ENCODE measurements around the gene SCG2.
"Not testable (repeated sequence)": the region's sequence is repeated elsewhere in the genome, so short reads cannot be mapped to it uniquely, and the experiment has no call there.

Gene SCG2

GRCh38 chr2:223612501-223612900 is 10.3 kb upstream of the SCG2 start:
- no peak for DNase-seq (ENCODE audit: low spot score)

- no peak for DNase-seq (ENCODE audit: low spot score)
These were observed 8.9 kb upstream of the SCG2 start for GRCh38 chr2:223611061-223611460.

GRCh38 chr2:223607476-223607875 is 5.3 kb upstream of the SCG2 start:
- DNase-seq (ENCODE audit: low spot score), result no peak

- DNase-seq (ENCODE audit: low spot score), result no peak
These were observed 4.8 kb upstream of the SCG2 start for GRCh38 chr2:223606946-223607345.

- no peak for DNase-seq (ENCODE audit: low spot score)
These were observed 2.1 kb upstream of the SCG2 start for GRCh38 chr2:223604231-223604630.

GRCh38 chr2:223602972-223603371 is 811 bp upstream of the SCG2 start:
- no peak for DNase-seq (ENCODE audit: low spot score)

GRCh38 chr2:223601018-223601417 is 1.1 kb downstream of the SCG2 start:
- no peak for DNase-seq (ENCODE audit: low spot score)

- no peak for DNase-seq (ENCODE audit: low spot score)
These were observed 2.4 kb downstream of the SCG2 start for GRCh38 chr2:223599640-223600380.

GRCh38 chr2:223598994-223599639 is 3.0 kb downstream of the SCG2 start:
- DNase-seq (ENCODE audit: low spot score), result no peak

GRCh38 chr2:223597076-223597475 is 5.1 kb downstream of the SCG2 start:
- DNase-seq (ENCODE audit: low spot score), result no peak

- no peak for DNase-seq (ENCODE audit: low spot score)
These were observed 6.0 kb downstream of the SCG2 start for GRCh38 chr2:223596208-223596607.

- no peak for DNase-seq (ENCODE audit: low spot score)
These were observed 7.3 kb downstream of the SCG2 start for GRCh38 chr2:223594831-223595230.

GRCh38 chr2:223594259-223594658 is 7.9 kb downstream of the SCG2 start:
- no peak for DNase-seq (ENCODE audit: low spot score)

- DNase-seq (ENCODE audit: low spot score), result not testable (repeated sequence)
These were observed 9.5 kb downstream of the SCG2 start for GRCh38 chr2:223592689-223593088.

- DNase-seq (ENCODE audit: low spot score), result no peak
These were observed 10.6 kb downstream of the SCG2 start for GRCh38 chr2:223591596-223591995.

- DNase-seq (ENCODE audit: low spot score), result no peak
These were observed 11.2 kb downstream of the SCG2 start for GRCh38 chr2:223590964-223591363.

- DNase-seq (ENCODE audit: low spot score), result no peak
These were observed 12.3 kb downstream of the SCG2 start for GRCh38 chr2:223589901-223590300.

GRCh38 chr2:223588251-223588650 is 13.9 kb downstream of the SCG2 start:
- no peak for DNase-seq (ENCODE audit: low spot score)

GRCh38 chr2:223587301-223587700 is 14.9 kb downstream of the SCG2 start:
- no peak for DNase-seq (ENCODE audit: low spot score)

GRCh38 chr2:223586261-223586660 is 15.9 kb downstream of the SCG2 start:
- no peak for DNase-seq (ENCODE audit: low spot score)

- no peak for DNase-seq (ENCODE audit: low spot score)
These were observed 16.5 kb downstream of the SCG2 start for GRCh38 chr2:223585666-223586065.

GRCh38 chr2:223582001-223582400 is 20.2 kb downstream of the SCG2 start:
- DNase-seq (ENCODE audit: low spot score), result no peak

- no peak for DNase-seq (ENCODE audit: low spot score)
These were observed 21.2 kb downstream of the SCG2 start for GRCh38 chr2:223580951-223581350.

- DNase-seq (ENCODE audit: low spot score), result no peak
These were observed 23.3 kb downstream of the SCG2 start for GRCh38 chr2:223578846-223579245.

Data from CD4-positive, alpha-beta T cell treated with Interleukin-15 for 4 hours (primary cell).